HG03432 (cell line): Measurements from ENCODE around the gene TIMM21.

ENCODE experiments used
- ATAC-seq: cut with Tn5 transposase; IDR thresholded peaks from one replicate; pipeline ENCODE4 v1.9.1; 2021; ENCODE audit warnings: mild to moderate bottlenecking, moderate library complexity; ENCODE audit not compliant: unreplicated experiment

The TIMM21 gene

DNA sequence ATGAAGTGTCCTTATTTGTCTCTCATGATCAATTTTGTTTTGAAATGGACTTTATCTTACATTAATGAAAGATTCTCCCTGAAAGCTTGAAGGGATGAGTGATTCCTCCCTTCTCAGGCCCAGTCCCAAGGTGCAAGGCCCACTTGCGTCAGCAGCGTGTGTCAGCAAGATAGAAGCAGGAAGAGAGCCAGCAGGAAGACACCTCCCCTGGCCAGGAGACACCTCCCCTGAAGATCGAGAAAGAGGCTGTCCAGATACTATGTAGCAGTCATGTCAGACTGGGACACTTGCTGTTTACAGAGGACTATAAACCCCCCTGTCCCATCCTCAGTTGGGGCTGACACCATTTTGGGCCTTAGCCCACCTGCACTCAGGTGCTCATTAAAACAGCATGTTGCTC, 38.3 kb downstream of the TIMM21 start:
- ATAC-seq, result no peak

DNA sequence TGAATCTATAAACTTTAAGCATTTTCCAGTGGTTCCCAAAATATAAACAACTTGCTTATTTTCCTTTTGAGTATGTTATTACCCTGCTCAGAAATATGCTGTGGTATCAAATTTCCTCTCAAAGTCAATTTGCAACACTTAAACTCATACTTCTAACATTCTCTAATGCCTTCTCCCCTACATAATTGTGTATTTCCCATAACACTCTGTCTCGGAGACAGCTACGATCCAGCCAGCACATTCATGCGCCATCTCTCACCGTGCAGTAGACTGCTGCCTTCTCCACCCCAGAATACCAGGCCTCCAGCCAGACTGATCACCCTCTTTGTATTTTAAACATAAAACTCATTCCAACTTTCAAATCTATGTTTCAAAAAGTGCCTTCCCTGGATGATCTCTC, 41.8 kb downstream of the TIMM21 start:
- no peak for ATAC-seq

DNA sequence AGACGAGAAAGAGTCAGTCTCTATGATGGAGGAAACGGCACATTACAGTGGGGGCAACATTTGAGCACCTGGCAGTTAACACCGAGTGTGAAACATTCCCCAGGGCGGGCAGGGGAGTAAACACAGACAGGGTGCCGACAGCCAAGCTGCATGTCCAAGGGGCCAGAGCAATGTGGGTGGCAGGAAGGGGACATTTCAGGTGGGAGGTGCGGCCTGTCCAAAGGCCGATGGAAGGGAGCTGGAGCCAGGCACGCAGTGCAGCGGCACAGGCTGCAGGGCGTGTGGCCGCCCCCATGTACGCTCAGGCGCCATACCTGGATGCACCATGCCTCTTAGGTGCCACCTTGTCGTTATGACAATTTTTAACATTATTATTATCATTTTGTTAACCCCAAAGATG, 43.3 kb downstream of the TIMM21 start:
- ATAC-seq, result no peak

DNA sequence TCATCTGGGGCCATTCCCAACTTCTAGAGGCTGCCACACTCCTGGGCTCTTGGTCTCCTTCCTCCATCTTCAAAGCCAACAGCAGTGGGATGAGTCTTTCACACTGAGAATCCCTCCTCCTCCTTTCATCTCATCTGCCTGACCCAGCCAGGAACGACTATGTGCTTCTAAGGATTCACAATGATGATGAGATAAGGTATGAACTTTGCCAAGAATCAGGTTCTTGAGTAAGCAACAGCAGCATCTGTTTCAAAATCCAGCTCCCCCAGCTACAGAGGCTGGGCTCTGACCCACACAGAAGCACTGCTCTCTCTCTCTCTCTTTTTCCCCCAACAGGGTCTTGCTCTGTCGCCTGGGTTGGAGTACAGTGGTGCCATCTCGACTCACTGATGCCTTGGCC, 46.4 kb downstream of the TIMM21 start:
- no peak for ATAC-seq

DNA sequence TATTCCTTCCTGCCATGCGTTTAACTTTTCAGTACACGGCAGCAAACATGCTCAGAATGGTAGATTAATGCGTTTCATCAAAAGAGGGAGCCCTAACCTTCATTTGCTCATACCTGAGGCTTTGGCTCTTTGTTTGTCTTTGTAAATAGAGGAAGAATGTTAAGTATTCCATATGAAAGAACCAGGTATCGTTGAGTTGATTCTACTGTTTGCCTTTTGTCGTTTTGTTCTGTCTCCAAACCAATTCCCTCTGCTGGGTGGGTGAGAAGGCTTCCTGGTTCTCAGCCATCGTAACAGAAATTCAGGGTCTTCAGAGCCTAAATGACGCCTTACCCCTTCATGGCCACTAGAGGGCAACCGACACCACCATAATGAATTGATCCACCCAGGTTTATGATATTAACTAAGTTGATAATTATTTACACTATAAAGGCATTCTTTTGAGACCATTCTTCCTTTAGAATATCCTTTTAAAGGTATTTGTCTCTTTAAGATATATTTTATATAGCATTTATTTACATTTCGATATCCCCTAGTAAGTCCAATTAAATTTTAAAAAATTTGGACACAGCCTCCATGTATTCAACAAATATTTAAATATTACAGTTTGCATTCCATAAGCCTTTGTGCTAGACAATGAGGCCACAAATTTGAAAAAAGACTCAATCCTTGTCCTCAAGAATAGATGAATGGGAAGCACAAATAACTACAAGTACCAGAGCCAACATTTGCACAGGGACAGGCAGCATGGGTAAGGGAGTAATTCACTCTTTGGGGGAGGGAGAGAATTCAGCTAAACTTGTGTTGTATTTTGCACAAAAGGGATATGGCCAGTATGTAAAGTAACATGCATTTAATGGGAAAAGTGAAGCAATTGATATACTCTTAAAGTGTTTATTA, 48.1 kb downstream of the TIMM21 start:
- ATAC-seq, result peak; percentile 88

DNA sequence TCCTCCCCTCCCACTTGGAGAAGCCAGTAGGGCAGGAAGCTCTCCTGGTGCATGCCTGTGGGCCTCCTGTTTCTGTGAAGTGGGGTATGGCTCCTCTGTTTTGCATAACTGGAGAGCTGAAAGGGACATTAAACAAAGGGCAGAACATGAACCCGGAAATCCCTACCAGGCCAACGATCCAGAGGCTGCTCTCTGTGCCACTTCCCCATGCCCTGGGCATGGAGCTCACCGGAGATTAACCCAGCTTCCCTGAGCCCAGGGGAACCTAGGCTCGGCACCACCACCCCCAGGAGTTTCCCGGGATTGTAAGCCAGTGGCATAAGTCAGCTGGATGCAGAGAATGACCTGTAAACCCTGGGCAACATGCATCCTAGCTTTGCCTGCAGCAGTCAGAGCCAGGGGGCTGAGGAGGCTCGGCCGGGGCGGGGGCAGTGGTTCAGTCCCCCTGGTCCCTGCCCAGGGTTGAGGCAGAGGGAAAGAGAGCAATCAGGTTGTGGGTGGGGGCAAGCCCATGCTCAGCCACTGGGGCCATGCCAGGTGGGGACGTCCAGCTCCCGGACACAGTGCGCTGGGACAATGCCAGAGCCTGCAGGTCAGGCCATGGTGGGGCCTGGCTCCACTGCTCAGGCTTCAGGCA, 49.5 kb downstream of the TIMM21 start:
- ATAC-seq, result no peak

DNA sequence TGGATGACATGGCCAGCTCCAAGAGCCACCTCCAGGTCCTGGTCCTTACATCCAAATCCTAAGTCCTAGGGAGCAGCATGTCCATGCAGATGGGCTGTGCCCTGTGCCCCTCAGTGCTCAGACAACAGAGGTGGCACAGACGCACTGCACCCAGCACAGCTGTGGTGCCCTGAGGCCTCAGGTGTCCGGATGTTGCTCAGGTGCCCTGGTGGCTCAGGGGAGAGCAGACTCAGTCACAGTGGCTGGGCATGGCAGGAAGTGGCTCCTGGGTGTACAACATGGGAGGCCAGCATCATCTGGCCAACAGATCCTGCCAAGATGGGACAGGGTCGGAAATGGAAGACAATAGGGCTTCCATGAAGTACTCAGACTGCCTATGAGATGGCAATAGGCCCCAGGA, 50.1 kb downstream of the TIMM21 start:
- no peak for ATAC-seq

DNA sequence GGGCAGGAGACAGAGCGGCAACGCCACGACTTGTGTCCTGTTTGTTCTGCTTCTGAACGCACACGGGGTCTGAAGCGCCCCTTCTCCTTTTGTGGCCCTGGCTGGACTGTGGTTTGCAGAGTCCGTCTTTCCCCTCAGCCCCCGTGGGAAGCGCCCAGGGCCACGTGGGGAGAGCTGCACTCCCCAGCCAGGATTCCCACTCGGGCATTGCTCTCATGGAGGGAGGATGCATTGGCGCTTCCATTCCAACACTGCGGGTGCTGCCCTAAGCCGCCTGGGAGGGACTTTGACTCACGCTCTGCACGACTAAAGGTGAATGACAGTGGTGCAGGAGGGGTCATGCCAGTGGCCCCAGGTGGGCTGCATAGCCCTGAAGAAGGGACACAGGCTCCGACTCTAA, 52.5 kb downstream of the TIMM21 start:
- ATAC-seq, result no peak

DNA sequence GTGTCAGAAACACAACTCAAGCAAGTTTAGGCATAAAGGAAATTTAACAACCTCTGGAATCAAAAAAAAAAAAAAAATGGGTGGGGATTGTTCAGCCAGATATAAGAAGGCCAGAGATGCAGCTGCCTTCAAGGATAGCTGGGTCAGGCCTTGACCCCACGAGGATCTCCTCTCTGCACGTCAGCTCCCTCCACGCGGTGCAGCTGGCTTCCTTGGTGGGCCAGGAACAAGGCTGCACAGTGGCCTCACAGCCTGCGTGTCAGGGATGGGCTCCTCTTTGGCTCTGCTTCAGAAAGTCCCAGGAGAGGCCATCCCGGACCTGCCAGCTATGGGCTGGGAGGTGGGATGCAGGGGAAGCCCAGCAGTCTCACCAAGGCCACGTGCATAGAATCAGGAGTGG, 55.5 kb downstream of the TIMM21 start:
- no peak for ATAC-seq

DNA sequence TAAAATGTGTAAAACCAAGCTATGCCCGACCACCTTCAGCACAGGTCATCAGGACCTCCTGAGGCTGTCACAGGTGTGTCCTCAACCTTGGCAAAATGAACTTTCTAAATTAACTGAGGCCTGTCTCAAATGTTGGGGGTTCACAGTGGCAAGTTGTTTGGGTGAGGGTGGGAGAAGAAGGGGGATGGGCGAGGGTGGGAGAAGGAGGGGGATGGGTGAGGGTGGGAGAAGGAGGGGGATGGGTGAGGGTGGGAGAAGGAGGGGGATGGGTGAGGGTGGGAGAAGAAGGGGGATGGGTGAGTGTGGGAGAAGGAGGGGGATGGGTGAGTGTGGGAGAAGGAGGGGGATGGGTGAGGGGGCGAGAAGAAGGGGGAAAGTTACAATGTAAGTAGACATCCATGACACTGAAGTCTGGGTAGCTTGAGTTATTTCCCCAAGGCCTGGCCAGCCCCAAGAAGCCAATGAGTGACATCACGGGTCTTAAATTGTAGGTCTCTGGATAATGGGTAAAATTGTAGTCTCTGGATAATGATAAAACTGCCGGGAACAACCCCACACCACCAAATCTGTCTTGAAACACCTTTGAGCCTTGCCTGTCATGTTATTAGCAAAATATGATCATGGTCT, 56.3 kb downstream of the TIMM21 start:
- ATAC-seq, result no peak
